Measurements from ENCODE around the gene IQSEC1. TPM values are rescaled to one million over a fixed set of nuclear protein-coding genes. Genes with fewer than 3 reads are reported as not detected.

IQSEC1 gene
- total and polyA plus RNA-seq, 2 donors (not counting 1 experiment from before 2014, with no cell fraction given): 96.7 to 222 TPM

DNA sequence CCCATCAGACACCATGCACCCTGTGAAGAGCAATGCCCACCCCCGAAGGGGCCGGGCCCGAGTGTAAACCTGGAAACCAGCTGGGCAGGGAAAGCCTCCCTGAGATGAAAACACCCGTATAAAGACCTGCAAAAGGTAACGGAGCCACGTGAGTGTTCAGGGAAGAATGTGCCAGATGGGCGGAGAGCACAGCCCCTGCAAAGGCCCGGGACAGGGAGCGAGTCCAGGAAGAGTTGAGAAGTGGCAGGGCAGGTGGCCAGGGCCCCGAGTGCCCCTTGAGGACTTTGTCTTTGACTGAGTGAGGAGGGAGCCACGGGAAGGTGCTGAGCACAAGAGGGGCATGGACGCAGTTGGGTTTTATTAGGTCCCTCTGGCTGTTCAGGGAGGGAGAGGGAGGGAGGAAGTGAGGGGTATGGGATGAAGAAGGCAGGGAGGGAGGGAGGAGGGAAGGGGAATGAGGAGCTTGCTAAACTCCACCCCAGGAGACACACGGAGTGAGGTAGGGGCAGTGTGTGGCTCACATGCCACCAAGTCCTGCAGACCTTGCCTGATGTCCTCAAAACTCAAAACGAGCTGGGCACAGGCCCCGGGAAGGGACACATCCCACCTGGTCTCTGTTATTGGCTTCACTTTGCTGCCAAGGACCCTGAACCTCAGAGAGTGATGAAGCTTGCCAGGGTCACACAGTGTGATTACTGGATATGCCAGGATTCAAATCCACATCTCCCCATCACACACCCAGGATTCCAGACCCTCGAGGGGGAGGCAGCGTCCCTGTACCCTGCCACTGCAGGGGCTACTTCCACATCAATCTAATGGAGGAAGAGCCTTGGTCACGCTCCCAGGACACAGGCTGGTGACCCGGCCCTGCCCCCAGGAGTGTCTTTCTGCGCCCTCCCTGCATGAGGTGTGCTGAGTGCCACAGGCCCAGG lies 49.1 kb upstream of the IQSEC1 start:
- 83% methylated on average over 20 of the region's 20 CpGs for WGBS (ENCODE audit: insufficient coverage)
- Histone ChIP-seq H4K20me1 (ENCODE audit: control insufficient read depth, insufficient read depth, low read length, poor library complexity, severe bottlenecking) (no peaks in the 10 kb centered on the region), H3K4me1 (ENCODE audit: control insufficient read depth in 2 of 2, insufficient read depth in 2 of 2, low read length in 2 of 2) (no peaks in the 10 kb centered on the region), H3K9ac (ENCODE audit: low read length) (no peak overlapping the region), H3K9me3 (ENCODE audit: control extremely low read depth in 1 of 3, control insufficient read depth in 2 of 3, insufficient read depth in 1 of 3, low read length in 2 of 3) (peaks cover 0 to 3% (median 0%) of the 10 kb centered on the region in 3 donors), H3K27me3 (replicated peaks in 1 of 4; ENCODE audit: control extremely low read depth in 1 of 4, control insufficient read depth in 3 of 4, insufficient read depth in 4 of 4, low read length in 3 of 4) (no peaks in the 10 kb centered on the region), H3K27ac (ENCODE audit: low read length in 2 of 2) (no peak overlapping the region), H2AFZ (ENCODE audit: insufficient read depth, low read depth, low read length, poor library complexity, severe bottlenecking) (no peak overlapping the region), H3K4me3 (ENCODE audit: control extremely low read depth in 1 of 5, extremely low read depth in 1 of 5, insufficient read depth in 1 of 5, low read depth in 2 of 5, low read length in 4 of 5) (no peak overlapping the region), H3K79me2 (ENCODE audit: control insufficient read depth, insufficient read depth, low read length) (no peaks in the 10 kb centered on the region), H3K36me3 (replicated peaks in 1 of 2; ENCODE audit: control extremely low read depth in 1 of 2, control insufficient read depth in 1 of 2, extremely low read depth in 1 of 2, insufficient read depth in 2 of 2, low read length in 1 of 2) (no peaks in the 10 kb centered on the region), H3K4me2 (replicated peaks; ENCODE audit: low read depth, low read length, poor library complexity, severe bottlenecking) (no peak overlapping the region)
- intact Hi-C loops (cut with micrococcal nuclease): no loop called here
- TF ChIP-seq, protein P1, sequence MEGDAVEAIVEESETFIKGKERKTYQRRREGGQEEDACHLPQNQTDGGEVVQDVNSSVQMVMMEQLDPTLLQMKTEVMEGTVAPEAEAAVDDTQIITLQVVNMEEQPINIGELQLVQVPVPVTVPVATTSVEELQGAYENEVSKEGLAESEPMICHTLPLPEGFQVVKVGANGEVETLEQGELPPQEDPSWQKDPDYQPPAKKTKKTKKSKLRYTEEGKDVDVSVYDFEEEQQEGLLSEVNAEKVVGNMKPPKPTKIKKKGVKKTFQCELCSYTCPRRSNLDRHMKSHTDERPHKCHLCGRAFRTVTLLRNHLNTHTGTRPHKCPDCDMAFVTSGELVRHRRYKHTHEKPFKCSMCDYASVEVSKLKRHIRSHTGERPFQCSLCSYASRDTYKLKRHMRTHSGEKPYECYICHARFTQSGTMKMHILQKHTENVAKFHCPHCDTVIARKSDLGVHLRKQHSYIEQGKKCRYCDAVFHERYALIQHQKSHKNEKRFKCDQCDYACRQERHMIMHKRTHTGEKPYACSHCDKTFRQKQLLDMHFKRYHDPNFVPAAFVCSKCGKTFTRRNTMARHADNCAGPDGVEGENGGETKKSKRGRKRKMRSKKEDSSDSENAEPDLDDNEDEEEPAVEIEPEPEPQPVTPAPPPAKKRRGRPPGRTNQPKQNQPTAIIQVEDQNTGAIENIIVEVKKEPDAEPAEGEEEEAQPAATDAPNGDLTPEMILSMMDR (IDR thresholded peaks at IDR 0.05): no peak
- TF ChIP-seq EZH2 (IDR thresholded peaks at IDR 0.05; ENCODE audit: borderline replicate concordance, insufficient read depth, low read depth, low read length, poor library complexity, severe bottlenecking): no peak
- H3K4me3 Mint-ChIP-seq: no peak overlapping the region
- H3K27ac Mint-ChIP-seq: no peak overlapping the region
- ChIA-PET POLR2A (no interaction called here), CTCF (interaction anchor here (0.8 kb wide), 1 partner anchor 12 kb away, joined by 3 read pairs; no protein-coding TSS in a partner anchor)
- no peaks in the 10 kb centered on the region for H3K9me3 Mint-ChIP-seq (ENCODE audit: insufficient read depth)
- no peak for DNase-seq
- no peak for ATAC-seq (ENCODE audit: low read depth)
- H3K4me1 Mint-ChIP-seq: peaks cover 2% of the 10 kb centered on the region
- no peaks in the 10 kb centered on the region for H3K27me3 Mint-ChIP-seq

GRCh38 chr3:13121553-13122001 lies 48.3 kb upstream of the IQSEC1 start:
- intact Hi-C loops (cut with micrococcal nuclease): no loop called here
- Mint-ChIP-seq H3K27me3 (no peaks in the 10 kb centered on the region), H3K9me3 (ENCODE audit: insufficient read depth) (no peaks in the 10 kb centered on the region), H3K27ac (peak overlapping the region; percentile 2), H3K4me3 (no peak overlapping the region), H3K4me1 (peaks cover 3% of the 10 kb centered on the region)
- ChIA-PET CTCF (interaction anchor here (0.8 kb wide), 1 partner anchor 11 kb away, joined by 3 read pairs; no protein-coding TSS in a partner anchor), POLR2A (no interaction called here)
- Histone ChIP-seq H3K27ac (ENCODE audit: low read length in 2 of 2) (no peak overlapping the region), H2AFZ (ENCODE audit: insufficient read depth, low read depth, low read length, poor library complexity, severe bottlenecking) (no peak overlapping the region), H3K79me2 (ENCODE audit: control insufficient read depth, insufficient read depth, low read length) (no peaks in the 10 kb centered on the region), H3K4me3 (ENCODE audit: control extremely low read depth in 1 of 5, extremely low read depth in 1 of 5, insufficient read depth in 1 of 5, low read depth in 2 of 5, low read length in 4 of 5) (no peak overlapping the region), H3K4me2 (replicated peaks; ENCODE audit: low read depth, low read length, poor library complexity, severe bottlenecking) (no peak overlapping the region), H3K36me3 (replicated peaks in 1 of 2; ENCODE audit: control extremely low read depth in 1 of 2, control insufficient read depth in 1 of 2, extremely low read depth in 1 of 2, insufficient read depth in 2 of 2, low read length in 1 of 2) (no peaks in the 10 kb centered on the region), H3K9ac (ENCODE audit: low read length) (no peak overlapping the region), H3K9me3 (ENCODE audit: control extremely low read depth in 1 of 3, control insufficient read depth in 2 of 3, insufficient read depth in 1 of 3, low read length in 2 of 3) (peaks cover 0 to 3% (median 0%) of the 10 kb centered on the region in 3 donors), H3K4me1 (ENCODE audit: control insufficient read depth in 2 of 2, insufficient read depth in 2 of 2, low read length in 2 of 2) (no peaks in the 10 kb centered on the region), H3K27me3 (replicated peaks in 1 of 4; ENCODE audit: control extremely low read depth in 1 of 4, control insufficient read depth in 3 of 4, insufficient read depth in 4 of 4, low read length in 3 of 4) (no peaks in the 10 kb centered on the region), H4K20me1 (ENCODE audit: control insufficient read depth, insufficient read depth, low read length, poor library complexity, severe bottlenecking) (no peaks in the 10 kb centered on the region)
- WGBS (ENCODE audit: insufficient coverage): 90% methylated on average over 14 of the region's 14 CpGs
- ATAC-seq (ENCODE audit: low read depth): no peak
- no peak for DNase-seq
- TF ChIP-seq EZH2 (IDR thresholded peaks at IDR 0.05; ENCODE audit: borderline replicate concordance, insufficient read depth, low read depth, low read length, poor library complexity, severe bottlenecking): no peak
- TF ChIP-seq, protein P1 (IDR thresholded peaks at IDR 0.05): no peak
